B cell (primary cell): ENCODE results near the gene TMEM161B. TPM values are rescaled to one million over a fixed set of nuclear protein-coding genes. Genes with fewer than 3 reads are reported as not detected.

Experiments used
- ATAC-seq: fragments of 200-7000 bp; cut with Tn5 transposase; one replicate; pipeline ENCODE4 v1.10.0; 2021; ENCODE audit warnings: low read depth, mild to moderate bottlenecking, moderate number of reproducible peaks, moderate library complexity
- CTCF ChIA-PET: fragments of 350-600 bp; sonication (Branson Sonifier 250); formaldehyde crosslinking; loops from one replicate; lab custom pipeline; 2021; ENCODE audit warnings: antibody characterized with exemption, inconsistent platforms; lab: Charles Lee
- POLR2A ChIA-PET: fragments of 350-600 bp; sonication (Branson Sonifier 250); formaldehyde crosslinking; loops from one replicate; lab custom pipeline; 2021; ENCODE audit warnings: antibody characterized with exemption; lab: Charles Lee
- DNase-seq: peaks from one replicate; pipeline ENCODE4 v3.0.0; 2013
- H2AFZ ChIP-seq: 2 replicates; pipeline ENCODE4 v1.6.1; 2012; ENCODE audit warnings: mild to moderate bottlenecking, low read depth, low read length; ENCODE audit not compliant: insufficient read depth, poor library complexity, severe bottlenecking
- H3K27ac ChIP-seq, 2 donors: 1 replicate in 1 of 2; 2 replicates in 1 of 2; pipeline ENCODE4 v1.5.1; 2012 to 2013; ENCODE audit warnings: low read length in 2 of 2, mild to moderate bottlenecking in 2 of 2, moderate library complexity in 1 of 2
- H3K27me3 ChIP-seq, 4 experiments: fragments of 200-600 bp in 1 of 4; sonication (generic) in 1 of 4; replicated peaks in 1 of 4; 1 replicate in 2 of 4; 2 replicates in 2 of 4; pipeline versions ENCODE4 v1.6.1 to v1.7.0; 2013 to 2016; ENCODE audit warnings: low read length in 3 of 4, mild to moderate bottlenecking in 2 of 4, mixed read lengths in 1 of 4, moderate library complexity in 1 of 4; ENCODE audit not compliant: insufficient read depth in 4 of 4, control insufficient read depth in 3 of 4; ENCODE audit errors: control extremely low read depth in 1 of 4
- H3K36me3 ChIP-seq, 2 experiments: replicated peaks in 1 of 2; 1 replicate in 1 of 2; 2 replicates in 1 of 2; pipeline versions ENCODE4 v1.6.1 to v1.7.1; 2013; ENCODE audit warnings: low read length in 1 of 2; ENCODE audit not compliant: insufficient read depth in 2 of 2, control insufficient read depth in 1 of 2; ENCODE audit errors: control extremely low read depth in 1 of 2, extremely low read depth in 1 of 2
- H3K4me1 ChIP-seq, 2 donors: fragments of 200-600 bp in 1 of 2; sonication (generic) in 1 of 2; 1 replicate in 1 of 2; 2 replicates in 1 of 2; pipeline versions ENCODE4 v1.5.1 to v1.6.1; 2013 to 2017; ENCODE audit warnings: low read length in 2 of 2; ENCODE audit not compliant: control insufficient read depth in 2 of 2, insufficient read depth in 2 of 2
- H3K4me2 ChIP-seq: replicated peaks from 2 replicates; pipeline ENCODE3; 2012; ENCODE audit warnings: mild to moderate bottlenecking, low read depth, low read length; ENCODE audit not compliant: poor library complexity, severe bottlenecking
- H3K4me3 ChIP-seq, 5 experiments: fragments of 200-600 bp in 1 of 5; sonication (generic) in 1 of 5; 1 replicate in 3 of 5; 2 replicates in 2 of 5; pipeline versions ENCODE4 v1.5.1 to v1.7.0; 2011 to 2016; ENCODE audit warnings: low read length in 4 of 5, mild to moderate bottlenecking in 4 of 5, low read depth in 2 of 5, control low read depth in 1 of 5, moderate library complexity in 1 of 5; ENCODE audit not compliant: insufficient read depth in 1 of 5; ENCODE audit errors: control extremely low read depth in 1 of 5, extremely low read depth in 1 of 5
- H3K79me2 ChIP-seq: fragments of 200-600 bp; sonication (generic); one replicate; pipeline ENCODE4 v1.6.0; 2016; ENCODE audit warnings: low read length; ENCODE audit not compliant: control insufficient read depth, insufficient read depth
- H3K9ac ChIP-seq: fragments of 200-600 bp; sonication (generic); 2 replicates; pipeline ENCODE4 v1.6.1; 2017; ENCODE audit warnings: mild to moderate bottlenecking, low read length, moderate library complexity
- H3K9me3 ChIP-seq, 3 donors: one replicate each; pipeline versions ENCODE4 v1.6.1 to v1.7.1; 2013; ENCODE audit warnings: low read length in 2 of 3; ENCODE audit not compliant: control insufficient read depth in 2 of 3, insufficient read depth in 1 of 3; ENCODE audit errors: control extremely low read depth in 1 of 3
- H4K20me1 ChIP-seq: 2 replicates; pipeline ENCODE4 v1.6.0; 2012; ENCODE audit warnings: mild to moderate bottlenecking, low read length; ENCODE audit not compliant: insufficient read depth, control insufficient read depth, poor library complexity, severe bottlenecking
- H3K27ac Mint-ChIP-seq: one replicate; pipeline ENCODE4 v1.8.0; 2021; ENCODE audit warnings: mixed read lengths
- H3K27me3 Mint-ChIP-seq: one replicate; pipeline ENCODE4 v1.8.0; 2021; ENCODE audit warnings: mixed read lengths
- H3K4me1 Mint-ChIP-seq: one replicate; pipeline ENCODE4 v1.8.0; 2021; ENCODE audit warnings: mixed read lengths
- H3K4me3 Mint-ChIP-seq: one replicate; pipeline ENCODE4 v1.8.0; 2021; ENCODE audit warnings: mixed read lengths
- H3K9me3 Mint-ChIP-seq: one replicate; pipeline ENCODE4 v1.8.0; 2022; ENCODE audit warnings: mixed read lengths; ENCODE audit not compliant: insufficient read depth
- EZH2 ChIP-seq: IDR thresholded peaks from 2 replicates; pipeline ENCODE4 v1.6.1; 2012; ENCODE audit warnings: borderline replicate concordance, low read depth, mild to moderate bottlenecking, moderate library complexity, low read length; ENCODE audit not compliant: insufficient read depth, poor library complexity, severe bottlenecking
- WGBS: methylation state at CpG from one replicate; pipeline ENCODE4 v1.1.5; 2013; ENCODE audit warnings: missing lambda C conversion rate; ENCODE audit not compliant: insufficient coverage; 5-methylcytosine and 5-hydroxymethylcytosine counted together
- intact Hi-C: fragments of 100-400 bp; cut with micrococcal nuclease; formaldehyde crosslinking; loops from one replicate; pipeline ENCODE4 v1.10.0; 2022
- polyA plus RNA-seq: library from polyadenylated mRNA; depleted of rRNA; stranded (reverse); fragments of >200 nt; gene quantifications from 2 replicates; pipeline ENCODE4 v1.2.3, GENCODE V29; 2012
- total RNA-seq, 2 donors: library from RNA; stranded (reverse); fragments of 120-200 nt in 1 of 2; gene quantifications; 1 replicate in 1 of 2; 2 replicates in 1 of 2; pipeline versions ENCODE4 v1.2.3 to v1.2.4, GENCODE V29; 2013 to 2022
- TF ChIP-seq, protein P1 (sequence below): fragments of 200-600 bp; IDR thresholded peaks from one replicate; pipeline ENCODE4 v1.8.0; 2022; ENCODE audit warnings: antibody characterized with exemption, mild to moderate bottlenecking

Gene TMEM161B
- total and polyA plus RNA-seq, 2 donors (not counting 1 experiment from before 2014, with no cell fraction given) = 12.7 to 32.2 TPM

- H2AFZ ChIP-seq = no peak overlapping the region
- Mint-ChIP-seq H3K4me3 (no peak overlapping the region), H3K9me3 (no peaks in the 10 kb centered on the region), H3K4me1 (peaks cover 39% of the 10 kb centered on the region), H3K27me3 (no peaks in the 10 kb centered on the region), H3K27ac (peak overlapping the region; percentile 22)
- DNase-seq = no peak
- peaks cover 67% of the 10 kb centered on the region for H4K20me1 ChIP-seq
- H3K4me3 ChIP-seq = no peak overlapping the region
- WGBS = no CpG with 5 or more reads among the region's 2 CpGs
- intact Hi-C loops = no loop called here
- no peaks in the 10 kb centered on the region for H3K4me1 ChIP-seq
- peak; percentile 41 for ATAC-seq
- peaks cover 0 to 4% of the 10 kb centered on the region in 2 experiments for H3K36me3 ChIP-seq
- no peak overlapping the region for H3K27ac ChIP-seq
- POLR2A ChIA-PET = no interaction called here
- TF ChIP-seq, protein P1, sequence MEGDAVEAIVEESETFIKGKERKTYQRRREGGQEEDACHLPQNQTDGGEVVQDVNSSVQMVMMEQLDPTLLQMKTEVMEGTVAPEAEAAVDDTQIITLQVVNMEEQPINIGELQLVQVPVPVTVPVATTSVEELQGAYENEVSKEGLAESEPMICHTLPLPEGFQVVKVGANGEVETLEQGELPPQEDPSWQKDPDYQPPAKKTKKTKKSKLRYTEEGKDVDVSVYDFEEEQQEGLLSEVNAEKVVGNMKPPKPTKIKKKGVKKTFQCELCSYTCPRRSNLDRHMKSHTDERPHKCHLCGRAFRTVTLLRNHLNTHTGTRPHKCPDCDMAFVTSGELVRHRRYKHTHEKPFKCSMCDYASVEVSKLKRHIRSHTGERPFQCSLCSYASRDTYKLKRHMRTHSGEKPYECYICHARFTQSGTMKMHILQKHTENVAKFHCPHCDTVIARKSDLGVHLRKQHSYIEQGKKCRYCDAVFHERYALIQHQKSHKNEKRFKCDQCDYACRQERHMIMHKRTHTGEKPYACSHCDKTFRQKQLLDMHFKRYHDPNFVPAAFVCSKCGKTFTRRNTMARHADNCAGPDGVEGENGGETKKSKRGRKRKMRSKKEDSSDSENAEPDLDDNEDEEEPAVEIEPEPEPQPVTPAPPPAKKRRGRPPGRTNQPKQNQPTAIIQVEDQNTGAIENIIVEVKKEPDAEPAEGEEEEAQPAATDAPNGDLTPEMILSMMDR = no peak
- no peak for TF ChIP-seq EZH2
- no peak overlapping the region for H3K9ac ChIP-seq
- CTCF ChIA-PET = no interaction called here
- no peaks in the 10 kb centered on the region for H3K27me3 ChIP-seq
- no peak overlapping the region for H3K4me2 ChIP-seq
- no peaks in the 10 kb centered on the region for H3K9me3 ChIP-seq
- H3K79me2 ChIP-seq = peaks cover 90% of the 10 kb centered on the region
Observed at GRCh38 chr5:88251048-88251711, 17.5 kb downstream of the TMEM161B start.

GRCh38 chr5:88250010-88250409 lies 18.6 kb downstream of the TMEM161B start:
- intact Hi-C loops = no loop called here
- Mint-ChIP-seq H3K27ac (no peak overlapping the region), H3K27me3 (no peaks in the 10 kb centered on the region), H3K4me1 (peaks cover 36% of the 10 kb centered on the region), H3K9me3 (no peaks in the 10 kb centered on the region), H3K4me3 (no peak overlapping the region)
- no peak overlapping the region for H3K4me2 ChIP-seq
- peaks cover 57% of the 10 kb centered on the region for H4K20me1 ChIP-seq
- no peak overlapping the region for H2AFZ ChIP-seq
- no peak overlapping the region for H3K4me3 ChIP-seq
- TF ChIP-seq EZH2 = no peak
- TF ChIP-seq, protein P1 = no peak
- ATAC-seq (no peak), DNase-seq (no peak)
- ChIA-PET CTCF (no interaction called here), POLR2A (no interaction called here)
- H3K79me2 ChIP-seq = peaks cover 88% of the 10 kb centered on the region
- peaks cover 0 to 4% of the 10 kb centered on the region in 2 experiments for H3K36me3 ChIP-seq
- H3K27ac ChIP-seq = no peak overlapping the region
- H3K27me3 ChIP-seq = no peaks in the 10 kb centered on the region
- no peaks in the 10 kb centered on the region for H3K9me3 ChIP-seq
- no peaks in the 10 kb centered on the region for H3K4me1 ChIP-seq
- WGBS = 75% methylated on average over 1 of the region's 2 CpGs
- no peak overlapping the region for H3K9ac ChIP-seq
